OCI-LY3 (cell line): ENCODE results near the gene NACC1.
"Not testable (repeated sequence)": the region's sequence is repeated elsewhere in the genome, so short reads cannot be mapped to it uniquely, and the experiment has no call there.

ENCODE experiments used
- H2AFZ ChIP-seq: fragments of 200-600, 300-600 bp; shearing (Covaris generic); 2 replicates; pipeline ENCODE4 v1.6.0; 2014; ENCODE audit warnings: antibody characterized with exemption, low read depth, low read length
- H3K27ac ChIP-seq: fragments of 200-600, 300-600 bp; sonication (generic); 2 replicates; pipeline ENCODE4 v1.5.1; 2014; ENCODE audit warnings: mild to moderate bottlenecking, low read length, moderate library complexity, mixed read lengths
- H3K27me3 ChIP-seq: fragments of 200-600, 300-600 bp; sonication (generic); 2 replicates; pipeline ENCODE4 v1.6.1; 2014; ENCODE audit warnings: low read depth, low read length, mixed read lengths
- H3K36me3 ChIP-seq: fragments of 200-600, 300-600 bp; sonication (generic); replicated peaks from 2 replicates; pipeline ENCODE3; 2014; ENCODE audit warnings: low read depth, low read length, mixed read lengths
- H3K4me1 ChIP-seq: fragments of 300-600, 200-600 bp; sonication (generic); 2 replicates; pipeline ENCODE4 v1.6.1; 2014; ENCODE audit warnings: low read length, mixed read lengths
- H3K4me2 ChIP-seq: fragments of 200-600, 300-600 bp; sonication (generic); 2 replicates; pipeline ENCODE4 v1.6.1; 2014; ENCODE audit warnings: low read length, mixed read lengths
- H3K4me3 ChIP-seq: fragments of 300-600, 200-600 bp; sonication (generic); 2 replicates; pipeline ENCODE4 v1.5.1; 2014; ENCODE audit warnings: antibody characterized with exemption, mild to moderate bottlenecking, low read length, moderate library complexity
- H3K79me2 ChIP-seq: fragments of 300-600, 200-600 bp; shearing (Covaris generic); 2 replicates; pipeline ENCODE4 v1.6.1; 2014; ENCODE audit warnings: mild to moderate bottlenecking, low read length, mixed read lengths
- H3K9ac ChIP-seq: fragments of 300-600, 200-600 bp; shearing (Covaris generic); 2 replicates; pipeline ENCODE4 v1.6.0; 2014; ENCODE audit warnings: mild to moderate bottlenecking, low read length, moderate library complexity
- H3K9me3 ChIP-seq: fragments of 200-600, 300-600 bp; shearing (Covaris generic); 2 replicates; pipeline ENCODE4 v1.6.1; 2014; ENCODE audit warnings: low read length, mixed read lengths; ENCODE audit not compliant: insufficient read depth
- H4K20me1 ChIP-seq: fragments of 200-600, 300-600 bp; sonication (generic); 2 replicates; pipeline ENCODE4 v1.6.1; 2016; ENCODE audit warnings: low read length, mixed read lengths; ENCODE audit not compliant: insufficient read depth
- EZH2phosphoT487 ChIP-seq: fragments of 200-600 bp; shearing (Covaris generic); IDR thresholded peaks from 2 replicates; pipeline ENCODE4 v1.6.1; 2018; ENCODE audit warnings: antibody characterized with exemption, mixed run types, low read depth
- TF ChIP-seq, protein P1 (sequence below): fragments of 200-600, 300-600 bp; sonication (generic); IDR thresholded peaks from 2 replicates; pipeline ENCODE4 v1.5.1; 2014; ENCODE audit warnings: antibody characterized with exemption, low read length, low read depth

The NACC1 gene

DNA sequence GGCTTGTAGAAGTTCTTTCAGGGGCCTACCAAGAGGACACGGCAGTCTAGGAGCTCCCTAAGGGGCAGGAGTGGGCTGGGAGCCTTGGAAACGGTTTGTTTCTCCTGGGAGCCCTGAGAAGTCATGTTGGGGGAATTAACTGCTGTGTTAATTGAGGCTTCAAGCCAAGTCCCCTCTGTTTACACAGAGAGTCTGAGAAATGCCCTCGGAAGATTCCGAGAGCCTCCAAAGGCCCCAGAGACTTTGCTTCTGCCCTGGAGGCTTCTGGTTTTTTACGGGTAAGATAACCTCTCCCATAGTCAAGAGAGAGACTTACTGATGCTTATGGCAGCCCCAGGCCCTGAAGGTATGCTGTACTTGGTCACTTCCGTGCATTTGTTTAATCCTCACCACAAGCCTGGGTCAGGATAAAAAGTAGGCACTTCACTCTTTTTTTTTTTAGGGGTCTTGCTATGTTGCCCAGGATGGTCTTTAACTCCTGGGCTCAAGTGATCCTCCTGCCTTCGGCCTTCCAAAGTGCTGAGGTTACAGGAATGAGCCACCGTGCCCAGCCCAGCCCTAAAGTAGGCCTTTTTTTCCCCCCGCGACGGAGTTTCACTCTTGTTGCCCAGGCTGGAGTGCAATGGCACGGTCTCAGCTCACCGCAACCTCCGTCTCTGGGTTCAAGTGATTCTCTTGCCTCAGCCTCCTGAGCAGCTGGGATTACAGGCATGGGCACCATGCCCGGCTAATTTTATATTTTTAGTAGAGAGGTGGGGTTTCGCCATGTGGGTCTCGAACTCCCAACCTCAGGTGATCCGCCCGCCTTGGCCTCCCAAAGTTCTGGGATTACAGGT is 47.3 kb downstream of the NACC1 start:
- H3K9me3 ChIP-seq: no peaks in the 10 kb centered on the region
- H3K4me3 ChIP-seq: no peak overlapping the region
- peaks cover 48% of the 10 kb centered on the region for H3K4me1 ChIP-seq
- TF ChIP-seq EZH2phosphoT487: no peak
- TF ChIP-seq, protein P1, sequence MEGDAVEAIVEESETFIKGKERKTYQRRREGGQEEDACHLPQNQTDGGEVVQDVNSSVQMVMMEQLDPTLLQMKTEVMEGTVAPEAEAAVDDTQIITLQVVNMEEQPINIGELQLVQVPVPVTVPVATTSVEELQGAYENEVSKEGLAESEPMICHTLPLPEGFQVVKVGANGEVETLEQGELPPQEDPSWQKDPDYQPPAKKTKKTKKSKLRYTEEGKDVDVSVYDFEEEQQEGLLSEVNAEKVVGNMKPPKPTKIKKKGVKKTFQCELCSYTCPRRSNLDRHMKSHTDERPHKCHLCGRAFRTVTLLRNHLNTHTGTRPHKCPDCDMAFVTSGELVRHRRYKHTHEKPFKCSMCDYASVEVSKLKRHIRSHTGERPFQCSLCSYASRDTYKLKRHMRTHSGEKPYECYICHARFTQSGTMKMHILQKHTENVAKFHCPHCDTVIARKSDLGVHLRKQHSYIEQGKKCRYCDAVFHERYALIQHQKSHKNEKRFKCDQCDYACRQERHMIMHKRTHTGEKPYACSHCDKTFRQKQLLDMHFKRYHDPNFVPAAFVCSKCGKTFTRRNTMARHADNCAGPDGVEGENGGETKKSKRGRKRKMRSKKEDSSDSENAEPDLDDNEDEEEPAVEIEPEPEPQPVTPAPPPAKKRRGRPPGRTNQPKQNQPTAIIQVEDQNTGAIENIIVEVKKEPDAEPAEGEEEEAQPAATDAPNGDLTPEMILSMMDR: no peak
- no peak overlapping the region for H3K4me2 ChIP-seq
- H3K9ac ChIP-seq: no peak overlapping the region
- no peaks in the 10 kb centered on the region for H3K36me3 ChIP-seq
- no peak overlapping the region for H2AFZ ChIP-seq
- no peaks in the 10 kb centered on the region for H4K20me1 ChIP-seq
- H3K27ac ChIP-seq: no peak overlapping the region
- H3K27me3 ChIP-seq: peaks cover 11% of the 10 kb centered on the region; the same call in 1 of the 2 replicates
- no peaks in the 10 kb centered on the region for H3K79me2 ChIP-seq

DNA sequence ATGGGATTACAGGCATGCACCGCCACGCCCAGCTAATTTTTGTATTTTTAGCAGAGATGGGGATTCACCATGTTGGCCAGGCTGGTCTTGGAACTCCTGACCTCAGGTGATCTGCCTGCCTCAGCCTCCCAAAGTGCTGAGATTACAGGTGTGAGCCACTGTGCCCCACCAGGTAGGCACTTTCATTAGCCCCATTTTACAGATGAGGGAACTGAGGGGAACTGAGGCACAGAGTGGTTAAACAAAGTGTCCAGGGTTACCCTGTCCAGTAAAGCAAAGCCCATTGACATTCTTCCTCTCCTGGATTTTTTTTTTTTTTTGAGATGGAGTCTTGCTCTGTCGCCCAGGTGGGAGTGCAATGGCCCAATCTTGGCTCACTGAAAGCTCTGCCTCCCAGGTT is 48.1 kb downstream of the NACC1 start:
- H3K27me3 ChIP-seq: peaks cover 11% of the 10 kb centered on the region; the same call in 1 of the 2 replicates
- H3K27ac ChIP-seq, H3K9me3 ChIP-seq, H3K79me2 ChIP-seq, H2AFZ ChIP-seq, H3K4me3 ChIP-seq, H3K9ac ChIP-seq, H3K36me3 ChIP-seq, H3K4me2 ChIP-seq, H4K20me1 ChIP-seq: not testable (repeated sequence)
- peaks cover 48% of the 10 kb centered on the region for H3K4me1 ChIP-seq

DNA sequence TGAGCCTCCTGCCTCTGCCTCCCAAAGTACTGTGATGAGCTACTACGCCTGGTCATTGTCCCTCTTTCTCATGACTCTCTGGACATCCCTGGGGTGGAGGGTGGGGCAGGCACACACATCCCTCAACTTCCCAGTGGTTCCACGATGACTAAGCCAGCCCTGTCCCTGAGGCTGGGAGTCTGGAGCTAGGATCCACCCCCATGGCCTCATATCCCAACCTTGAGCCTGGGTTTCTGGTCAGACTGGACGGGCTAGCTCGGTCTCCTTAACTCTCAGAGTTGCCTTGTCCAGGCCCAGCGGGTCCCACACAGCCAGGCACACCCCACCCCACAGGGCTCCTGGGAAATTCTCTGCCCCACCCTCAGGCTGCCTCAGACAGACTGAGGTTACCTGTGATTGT is 51.7 kb downstream of the NACC1 start:
- no peak for TF ChIP-seq EZH2phosphoT487
- TF ChIP-seq, protein P1: no peak
- H3K27ac ChIP-seq: no peak overlapping the region
- H3K36me3 ChIP-seq: no peaks in the 10 kb centered on the region
- H3K4me1 ChIP-seq: peaks cover 22% of the 10 kb centered on the region
- no peak overlapping the region for H3K4me3 ChIP-seq
- H3K4me2 ChIP-seq: no peak overlapping the region
- H3K79me2 ChIP-seq: no peaks in the 10 kb centered on the region
- no peak overlapping the region for H3K9ac ChIP-seq
- no peaks in the 10 kb centered on the region for H4K20me1 ChIP-seq
- no peak overlapping the region for H2AFZ ChIP-seq
- no peaks in the 10 kb centered on the region for H3K9me3 ChIP-seq
- H3K27me3 ChIP-seq: no peaks in the 10 kb centered on the region; the same call in 1 of the 2 replicates

DNA sequence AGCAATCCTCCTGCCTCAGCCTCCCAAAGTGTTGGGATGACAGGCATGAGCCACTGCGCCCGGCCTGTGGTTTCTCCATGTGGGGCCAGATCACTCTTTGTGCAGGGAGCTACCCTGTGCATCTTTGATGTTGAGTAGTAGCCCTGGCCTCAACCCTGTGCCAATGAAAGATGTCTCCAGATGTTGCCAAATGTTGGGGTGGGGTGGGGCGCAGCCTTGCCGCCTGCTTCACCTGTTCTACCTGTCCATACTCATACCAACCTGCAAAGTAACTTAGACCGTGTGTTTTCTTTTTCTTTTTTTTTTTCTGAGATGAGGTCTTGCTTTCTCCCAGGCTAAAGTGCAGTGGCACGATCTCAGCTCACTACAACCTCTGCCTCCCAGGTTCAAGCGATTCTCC is 53.1 kb downstream of the NACC1 start:
- Histone ChIP-seq H3K27ac (no peak overlapping the region), H3K4me1 (peaks cover 21% of the 10 kb centered on the region)

More for the DNA sequence above, 53.1 kb downstream of the NACC1 start:
- Histone ChIP-seq H2AFZ (no peak overlapping the region), H3K4me2 (no peak overlapping the region), H3K79me2 (no peaks in the 10 kb centered on the region), H3K36me3 (no peaks in the 10 kb centered on the region), H3K27me3 (no peaks in the 10 kb centered on the region), H4K20me1 (no peaks in the 10 kb centered on the region), H3K9ac (no peak overlapping the region), H3K9me3 (no peaks in the 10 kb centered on the region), H3K4me3 (no peak overlapping the region)
- no peak for TF ChIP-seq EZH2phosphoT487
- TF ChIP-seq, protein P1: no peak
